ENCODE measurements around the gene SYNE1. TPM values are rescaled to one million over a fixed set of nuclear protein-coding genes. Genes with fewer than 3 reads are reported as not detected.

Gene SYNE1
- total RNA-seq, 1 donor from 2014 or later = 166 TPM

DNA sequence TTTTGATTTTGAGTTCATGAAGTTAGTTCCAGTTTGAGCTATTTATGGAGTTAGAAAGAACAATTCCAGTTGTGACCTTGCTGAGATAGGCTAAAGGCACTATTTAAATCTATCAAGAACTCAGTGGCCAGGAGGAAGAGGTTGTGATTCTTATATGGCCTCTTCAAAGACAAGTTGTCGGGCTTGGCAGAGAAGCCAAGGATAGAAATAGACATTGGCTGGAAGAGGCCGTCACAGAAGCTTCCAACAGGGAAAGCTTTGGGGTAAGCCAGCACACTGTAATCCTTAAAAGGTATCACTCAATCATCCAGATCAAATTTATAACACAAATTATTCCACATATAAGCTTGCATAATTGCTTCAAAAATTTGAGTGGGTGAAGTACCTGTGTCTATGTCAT is 286.1 kb downstream of the SYNE1 start:
- DNase-seq (no peak), ATAC-seq (no peak)
- no peak overlapping the region for H3K4me3 ChIP-seq
- H3K4me1 ChIP-seq = no peaks in the 10 kb centered on the region
- intact Hi-C loops (cut with DNase I) = no loop called here
- H3K36me3 ChIP-seq = peaks cover 92% of the 10 kb centered on the region
- H3K27me3 ChIP-seq (ENCODE audit: low read depth) = no peaks in the 10 kb centered on the region
- H3K9me3 ChIP-seq = no peaks in the 10 kb centered on the region
- H3K27ac ChIP-seq = no peak overlapping the region
- TF ChIP-seq CTCF (IDR thresholded peaks at IDR 0.05) = no peak

DNA sequence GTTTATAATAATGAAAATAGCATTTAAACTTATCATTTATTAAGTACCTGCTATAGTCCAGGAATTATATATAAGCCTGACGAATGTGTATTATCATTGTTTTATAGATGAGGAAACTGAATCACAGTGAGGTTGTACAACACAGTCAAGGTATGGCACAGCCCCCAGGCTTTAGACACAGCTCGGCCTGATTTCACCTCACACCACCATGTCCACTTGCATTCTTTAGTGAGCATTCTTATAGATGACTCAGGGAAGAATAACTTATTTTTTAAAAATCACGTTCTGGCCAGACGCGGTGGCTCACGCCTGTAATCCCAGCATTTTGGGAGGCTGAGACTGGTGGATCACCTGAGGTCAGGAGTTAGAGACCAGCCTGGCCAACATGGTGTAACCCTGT is 289.0 kb downstream of the SYNE1 start:
- ATAC-seq (no peak), DNase-seq (no peak)
- Histone ChIP-seq H3K27ac (no peak overlapping the region), H3K4me1 (no peaks in the 10 kb centered on the region), H3K9me3 (no peaks in the 10 kb centered on the region), H3K36me3 (peaks cover 100% of the 10 kb centered on the region), H3K4me3 (no peak overlapping the region), H3K27me3 (ENCODE audit: low read depth) (no peaks in the 10 kb centered on the region)
- intact Hi-C loops (cut with DNase I) = no loop called here
- TF ChIP-seq CTCF (IDR thresholded peaks at IDR 0.05) = no peak

- DNase-seq (no peak), ATAC-seq (no peak)
- no peaks in the 10 kb centered on the region for H3K9me3 ChIP-seq
- no peaks in the 10 kb centered on the region for H3K27me3 ChIP-seq (ENCODE audit: low read depth)
- no peaks in the 10 kb centered on the region for H3K4me1 ChIP-seq
- TF ChIP-seq CTCF (IDR thresholded peaks at IDR 0.05) = no peak
- H3K36me3 ChIP-seq = peaks cover 93% of the 10 kb centered on the region
- H3K4me3 ChIP-seq = no peak overlapping the region
- intact Hi-C loops (cut with DNase I) = no loop called here
- no peak overlapping the region for H3K27ac ChIP-seq
These were observed 293.3 kb downstream of the SYNE1 start for GRCh38 chr6:152343735-152344360.

- peaks cover 90% of the 10 kb centered on the region for H3K36me3 ChIP-seq
- H3K9me3 ChIP-seq = no peaks in the 10 kb centered on the region
- H3K27me3 ChIP-seq (ENCODE audit: low read depth) = no peaks in the 10 kb centered on the region
- H3K4me3 ChIP-seq = no peak overlapping the region
- TF ChIP-seq CTCF (IDR thresholded peaks at IDR 0.05) = no peak
- no peak overlapping the region for H3K27ac ChIP-seq
- no peaks in the 10 kb centered on the region for H3K4me1 ChIP-seq
- DNase-seq (no peak), ATAC-seq (no peak)
- intact Hi-C loops (cut with DNase I) = no loop called here
These were observed 295.6 kb downstream of the SYNE1 start for GRCh38 chr6:152341596-152341995.

GRCh38 chr6:152338335-152339125 is 298.6 kb downstream of the SYNE1 start:
- no peaks in the 10 kb centered on the region for H3K27me3 ChIP-seq (ENCODE audit: low read depth)
- no peak overlapping the region for H3K27ac ChIP-seq
- DNase-seq (no peak), ATAC-seq (peak; percentile 79 to 90)
- peaks cover 90% of the 10 kb centered on the region for H3K36me3 ChIP-seq
- no peaks in the 10 kb centered on the region for H3K4me1 ChIP-seq
- no peaks in the 10 kb centered on the region for H3K9me3 ChIP-seq
- intact Hi-C loops (cut with DNase I) = no loop called here
- H3K4me3 ChIP-seq = no peak overlapping the region
- TF ChIP-seq CTCF (IDR thresholded peaks at IDR 0.05) = peak; percentile 91

Data from lower lobe of right lung (tissue), 2 donors.